HG02840 (cell line): ENCODE results near the gene KAT2A.

Experiments used
- ATAC-seq: cut with Tn5 transposase; IDR thresholded peaks from one replicate; pipeline ENCODE4 v1.9.1; 2021; ENCODE audit warnings: mild to moderate bottlenecking, moderate library complexity, moderate number of reproducible peaks; ENCODE audit not compliant: unreplicated experiment, low FRiP score

The KAT2A gene

GRCh38 chr17:42116705-42117396 lies 4.3 kb downstream of the KAT2A start:
- ATAC-seq: no peak

DNA sequence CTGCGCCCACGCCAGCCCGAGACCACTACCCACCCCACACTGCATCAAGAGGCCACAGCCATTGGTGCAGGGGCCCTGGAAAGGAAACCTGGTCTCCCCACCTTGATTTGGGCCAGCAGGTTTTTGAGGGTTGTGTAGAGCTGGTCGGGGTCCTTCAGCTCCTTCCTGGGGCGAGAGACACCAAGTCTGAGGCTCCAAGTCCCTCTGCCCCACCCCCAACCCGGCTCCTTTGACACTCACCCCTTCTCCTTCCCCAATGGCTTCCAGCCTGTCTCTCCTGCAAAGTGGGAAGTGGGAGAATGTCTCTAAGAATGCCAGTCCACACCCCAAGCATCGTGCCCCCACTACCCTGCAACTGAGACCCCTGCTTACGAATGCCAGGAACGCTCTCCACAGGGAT lies 7.0 kb downstream of the KAT2A start:
- no peak for ATAC-seq

GRCh38 chr17:42113293-42114069 lies 7.7 kb downstream of the KAT2A start:
- ATAC-seq: no peak

GRCh38 chr17:42112552-42113176 lies 8.5 kb downstream of the KAT2A start, which contains the start of gene DHX58:
DHX58 (minus strand) TSS chr17:42112714; CDS start chr17:42111892, 822 bp downstream.
- ATAC-seq: peak; percentile 51

- ATAC-seq: no peak
Measured at GRCh38 chr17:42111871-42112551, 9.2 kb downstream of the KAT2A start.

- ATAC-seq: no peak
Measured at GRCh38 chr17:42111265-42111636, 9.9 kb downstream of the KAT2A start.

DNA sequence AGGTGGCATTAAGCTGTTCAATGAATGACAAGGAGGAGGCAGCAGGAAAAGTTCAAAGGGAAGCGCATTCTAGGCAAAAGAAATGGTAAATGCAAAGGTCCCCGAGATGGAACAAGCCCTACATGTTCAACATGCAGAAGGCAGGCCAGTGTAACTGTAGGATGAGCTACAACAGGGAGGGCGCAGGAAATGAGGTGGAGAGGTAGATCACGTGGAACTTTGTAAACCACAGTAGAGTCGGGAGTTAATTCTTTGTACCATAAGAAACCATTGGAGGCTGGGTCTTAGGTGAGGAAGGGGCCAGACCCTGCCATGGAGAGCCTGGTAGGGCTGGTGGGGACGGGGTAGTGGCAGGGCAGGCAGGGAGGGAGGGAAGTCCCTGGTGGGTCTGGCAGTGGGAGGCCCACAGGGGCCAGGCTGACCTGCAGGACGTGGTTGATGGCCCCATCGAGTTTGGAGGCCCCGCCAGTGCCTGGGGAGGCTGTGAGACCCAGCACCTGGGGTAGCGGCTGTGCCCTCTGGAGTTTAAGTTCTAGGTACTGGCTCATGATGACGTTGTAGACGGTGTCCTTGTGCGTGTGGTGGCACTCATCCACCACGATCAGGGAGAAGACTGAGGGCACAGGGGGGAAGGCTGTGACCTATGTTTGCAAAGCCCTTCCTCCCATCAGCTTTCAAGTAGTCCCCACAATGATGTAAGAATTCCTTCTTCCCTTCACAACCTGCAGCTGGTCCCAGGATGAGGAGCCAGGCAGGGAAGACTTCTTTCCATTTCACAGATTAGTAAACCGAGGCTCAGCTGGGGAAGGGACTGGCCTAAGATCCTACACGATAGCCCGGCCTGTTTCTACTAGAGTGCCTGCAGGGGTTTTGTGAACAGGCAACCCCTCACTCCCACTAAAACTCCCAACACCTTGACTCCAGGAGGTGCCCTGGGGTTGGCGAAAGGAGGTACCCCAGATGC lies 10.6 kb downstream of the KAT2A start:
- no peak for ATAC-seq

- ATAC-seq: no peak
Measured at GRCh38 chr17:42109086-42109485, 12.1 kb downstream of the KAT2A start.

DNA sequence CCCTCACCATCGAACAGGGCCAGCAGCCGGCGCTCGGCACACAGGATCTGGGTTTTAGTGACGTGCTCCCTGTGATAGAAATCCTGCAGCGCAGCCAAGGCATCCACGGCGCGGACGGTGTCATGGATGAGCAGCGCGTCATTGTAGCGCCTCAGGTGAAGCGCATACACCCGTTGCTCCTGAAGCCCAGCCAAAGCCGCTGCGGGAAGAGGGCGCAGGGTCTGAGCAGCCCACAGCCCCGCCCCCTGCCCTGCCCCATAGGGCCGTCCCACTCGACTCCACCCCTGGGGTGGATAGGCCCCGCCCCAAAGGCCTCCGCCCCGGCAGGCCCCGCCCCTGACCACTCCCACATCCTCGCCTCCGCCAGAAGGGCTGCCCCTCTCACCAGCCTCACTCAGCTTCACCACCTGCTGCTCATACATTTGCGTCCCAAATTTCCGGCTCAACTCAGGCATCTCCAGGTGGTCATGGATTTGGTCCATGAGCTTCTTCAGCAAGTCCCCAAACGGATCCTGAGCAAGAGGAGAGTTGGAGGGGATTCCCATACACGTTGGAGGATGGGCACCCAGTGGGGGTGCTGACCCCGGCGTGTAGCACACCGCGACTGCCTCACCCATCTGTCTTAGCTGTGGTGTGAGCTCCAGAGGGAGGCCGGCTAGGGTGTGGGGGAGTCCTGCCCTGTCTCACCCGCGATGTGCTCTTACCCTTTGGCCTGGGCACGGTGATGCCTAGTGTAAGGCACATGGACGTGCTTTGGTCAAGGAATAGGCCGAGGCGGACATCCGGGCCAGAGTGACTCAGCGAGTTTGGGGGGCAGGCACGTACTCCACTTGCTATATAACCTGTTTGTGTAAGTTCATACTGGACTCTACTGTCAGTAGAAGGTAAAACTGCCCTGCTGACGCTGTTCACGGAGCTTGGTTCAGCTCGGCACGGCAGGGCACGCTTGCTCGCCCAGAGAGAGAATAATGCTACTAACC lies 13.3 kb downstream of the KAT2A start:
- peak; percentile 71 for ATAC-seq

- ATAC-seq: no peak
Measured at GRCh38 chr17:42107124-42107523, 14.0 kb downstream of the KAT2A start.

GRCh38 chr17:42106009-42106408 lies 15.2 kb downstream of the KAT2A start:
- ATAC-seq: no peak

- ATAC-seq: no peak
Measured at GRCh38 chr17:42104264-42104663, 16.9 kb downstream of the KAT2A start.

- ATAC-seq: no peak
Measured at GRCh38 chr17:42103221-42103954, 17.8 kb downstream of the KAT2A start.

- ATAC-seq: no peak
Measured at GRCh38 chr17:42101513-42102292, 19.5 kb downstream of the KAT2A start.

GRCh38 chr17:42098730-42099399 lies 22.3 kb downstream of the KAT2A start:
- no peak for ATAC-seq
